ENCODE results near the gene IPO9.

Gene IPO9

DNA sequence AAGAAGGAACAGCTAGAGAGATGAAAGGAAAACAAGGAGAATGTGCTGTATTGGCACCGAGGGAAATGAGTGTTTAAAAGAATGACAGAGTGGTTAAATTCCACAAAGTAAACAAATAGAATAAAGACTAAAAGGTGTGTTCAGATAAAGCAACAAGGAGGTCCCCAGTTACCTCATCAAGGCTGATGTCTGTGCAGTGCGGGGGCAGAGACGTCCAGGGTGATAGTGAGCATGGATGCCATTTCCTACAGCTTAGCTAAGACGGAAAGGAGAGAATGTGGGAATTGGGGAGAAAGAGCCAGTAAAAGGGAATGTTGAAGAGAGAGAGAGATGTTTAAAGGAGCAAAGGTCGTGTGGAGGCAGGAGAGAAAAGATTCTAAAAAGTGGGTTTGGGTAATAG is 101.8 kb downstream of the IPO9 start:
- in situ Hi-C loops (cut with MboI; ENCODE audit: low sequenced_read_pairs) = no loop called here
